Osteocyte (in vitro differentiated cells): ENCODE results near the gene HTT. TPM values are rescaled to one million over a fixed set of nuclear protein-coding genes. Genes with fewer than 3 reads are reported as not detected.

ENCODE experiments used
- DNase-seq: peaks from one replicate; pipeline ENCODE4 v3.0.0; 2021; ENCODE audit warnings: mixed read lengths; ENCODE audit not compliant: unreplicated experiment; ENCODE audit errors: extremely low spot score
- H3K27ac Mint-ChIP-seq: one replicate; pipeline ENCODE4 v1.8.0; 2021; ENCODE audit warnings: mild to moderate bottlenecking, mixed read lengths; ENCODE audit not compliant: unreplicated experiment
- H3K27me3 Mint-ChIP-seq: one replicate; pipeline ENCODE4 v1.8.0; 2021; ENCODE audit warnings: mixed read lengths; ENCODE audit not compliant: unreplicated experiment
- H3K36me3 Mint-ChIP-seq: one replicate; pipeline ENCODE4 v1.8.0; 2021; ENCODE audit warnings: mixed read lengths; ENCODE audit not compliant: unreplicated experiment
- H3K4me1 Mint-ChIP-seq: one replicate; pipeline ENCODE4 v1.8.0; 2021; ENCODE audit warnings: mixed read lengths; ENCODE audit not compliant: unreplicated experiment
- H3K4me3 Mint-ChIP-seq: one replicate; pipeline ENCODE4 v1.8.0; 2021; ENCODE audit warnings: mild to moderate bottlenecking, moderate library complexity, mixed read lengths; ENCODE audit not compliant: unreplicated experiment
- H3K9me3 Mint-ChIP-seq: one replicate; pipeline ENCODE4 v1.8.0; 2021; ENCODE audit warnings: mixed read lengths; ENCODE audit not compliant: unreplicated experiment
- total RNA-seq: library from RNA; stranded (reverse); gene quantifications from 2 replicates; pipeline ENCODE4 v1.2.1, GENCODE V29; 2021
- TF ChIP-seq, protein P1 (sequence below): fragments of 200-600 bp; sonication (generic); IDR thresholded peaks from 2 replicates; pipeline ENCODE4 v1.5.0; 2021; ENCODE audit warnings: antibody characterized with exemption, mild to moderate bottlenecking, moderate library complexity

HTT gene
- total RNA-seq, 1 donor from 2014 or later: 51.3 TPM

DNA sequence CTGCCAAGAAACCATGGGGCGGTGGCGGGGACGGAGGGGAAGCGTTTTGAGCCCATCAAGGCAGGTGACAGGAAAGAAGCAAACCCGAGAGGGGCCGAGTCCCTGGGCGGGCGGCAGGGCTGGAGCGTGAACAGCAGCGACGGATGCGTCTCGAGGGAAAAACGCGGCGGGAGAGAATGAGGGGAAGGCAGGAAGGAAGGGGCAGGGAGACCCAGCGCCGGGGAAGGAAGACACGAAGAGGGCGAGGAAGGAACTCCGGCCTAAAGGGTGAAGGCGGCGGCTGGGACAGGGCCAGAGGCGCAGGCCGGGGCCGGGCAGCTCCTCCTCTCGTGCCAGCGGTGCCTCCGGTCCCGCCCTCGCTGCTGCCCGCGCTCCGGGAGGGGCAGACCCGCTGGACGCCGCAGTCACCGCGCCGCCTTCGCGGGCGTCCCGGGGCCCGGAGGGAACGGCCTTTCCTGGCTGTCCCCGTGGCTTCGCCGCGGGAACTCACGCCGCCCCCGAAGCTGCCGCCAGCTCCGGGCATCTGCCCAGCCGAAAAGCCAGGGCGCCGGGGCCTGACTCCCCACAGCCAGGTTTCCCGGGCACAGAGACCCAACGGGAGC lies 217.6 kb downstream of the HTT start:
- Mint-ChIP-seq H3K27me3 (no peaks in the 10 kb centered on the region), H3K27ac (peak overlapping the region; percentile 93), H3K36me3 (peaks cover 5% of the 10 kb centered on the region), H3K4me3 (peak overlapping the region; percentile 87), H3K4me1 (peaks cover 26% of the 10 kb centered on the region), H3K9me3 (no peaks in the 10 kb centered on the region)
- TF ChIP-seq, protein P1, sequence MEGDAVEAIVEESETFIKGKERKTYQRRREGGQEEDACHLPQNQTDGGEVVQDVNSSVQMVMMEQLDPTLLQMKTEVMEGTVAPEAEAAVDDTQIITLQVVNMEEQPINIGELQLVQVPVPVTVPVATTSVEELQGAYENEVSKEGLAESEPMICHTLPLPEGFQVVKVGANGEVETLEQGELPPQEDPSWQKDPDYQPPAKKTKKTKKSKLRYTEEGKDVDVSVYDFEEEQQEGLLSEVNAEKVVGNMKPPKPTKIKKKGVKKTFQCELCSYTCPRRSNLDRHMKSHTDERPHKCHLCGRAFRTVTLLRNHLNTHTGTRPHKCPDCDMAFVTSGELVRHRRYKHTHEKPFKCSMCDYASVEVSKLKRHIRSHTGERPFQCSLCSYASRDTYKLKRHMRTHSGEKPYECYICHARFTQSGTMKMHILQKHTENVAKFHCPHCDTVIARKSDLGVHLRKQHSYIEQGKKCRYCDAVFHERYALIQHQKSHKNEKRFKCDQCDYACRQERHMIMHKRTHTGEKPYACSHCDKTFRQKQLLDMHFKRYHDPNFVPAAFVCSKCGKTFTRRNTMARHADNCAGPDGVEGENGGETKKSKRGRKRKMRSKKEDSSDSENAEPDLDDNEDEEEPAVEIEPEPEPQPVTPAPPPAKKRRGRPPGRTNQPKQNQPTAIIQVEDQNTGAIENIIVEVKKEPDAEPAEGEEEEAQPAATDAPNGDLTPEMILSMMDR: no peak
- peak; percentile 87 for DNase-seq

DNA sequence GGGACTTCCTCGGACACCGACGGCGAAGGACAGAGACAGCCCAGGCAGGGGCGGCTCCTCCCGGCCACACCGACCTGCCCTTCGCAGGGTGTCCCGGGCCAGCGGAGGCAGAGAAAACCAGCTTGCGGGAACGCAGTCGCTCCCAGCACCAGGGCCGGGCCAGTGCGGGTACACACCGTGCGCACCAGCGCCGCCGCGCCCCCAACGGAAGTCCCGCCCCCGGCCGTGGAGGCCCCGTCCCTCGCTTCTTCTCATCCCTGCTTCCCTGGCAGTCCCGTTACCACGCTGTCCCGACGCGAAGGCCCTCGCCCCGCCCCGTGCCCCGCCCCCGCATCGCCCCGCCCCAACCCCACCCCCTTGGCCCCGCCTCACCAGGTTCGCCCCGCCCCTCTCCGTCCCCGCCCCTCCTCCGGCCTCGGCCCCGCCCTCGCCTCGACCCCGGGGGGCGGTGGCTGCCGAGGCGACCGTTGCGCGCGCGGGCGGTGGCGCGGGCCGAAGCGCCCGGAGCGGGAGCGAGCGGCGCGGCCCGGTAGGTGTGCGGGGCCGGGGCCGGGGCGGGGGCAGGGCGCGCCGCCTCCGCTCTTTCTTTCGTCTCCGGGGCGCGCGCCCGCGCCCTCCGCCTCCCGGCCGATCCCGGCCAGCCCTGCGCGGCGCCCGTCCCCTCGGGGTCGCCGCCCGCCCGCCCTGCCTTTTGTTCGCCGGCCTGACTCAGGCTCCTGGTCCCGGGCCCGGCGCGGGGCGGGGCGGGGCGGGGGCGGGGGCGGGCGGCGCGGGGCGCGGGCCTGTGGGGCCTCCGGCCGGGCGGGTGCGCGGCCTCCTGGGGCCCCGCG lies 218.3 kb downstream of the HTT start, which contains the start of gene RGS12:
TSS of gene RGS12 (plus strand) at position 451 of the 830 bp plus-strand sequence. CDS start 23,150 bp downstream, outside the sequence.
- H3K36me3 Mint-ChIP-seq: peaks cover 13% of the 10 kb centered on the region
- peak within 1 kb of the TSS; percentile 87 for H3K4me3 Mint-ChIP-seq
- H3K27ac Mint-ChIP-seq: peak within 1 kb of the TSS; percentile 93
- DNase-seq: peak; percentile 98
- H3K4me1 Mint-ChIP-seq: peaks cover 26% of the 10 kb centered on the region
- TF ChIP-seq, protein P1: no peak
- no peaks in the 10 kb centered on the region for H3K27me3 Mint-ChIP-seq
- peaks cover 3% of the 10 kb centered on the region for H3K9me3 Mint-ChIP-seq

Other genes with a start within 250 kb of the HTT start
- gene ADD1, start 230.8 kb upstream of the HTT start, total RNA-seq: 273 and 274 TPM in 2 replicates
- gene NOP14, start 111.3 kb upstream of the HTT start, total RNA-seq: 29.3 and 29.6 TPM in 2 replicates
- gene GRK4, start 111.1 kb upstream of the HTT start, total RNA-seq: 10.5 and 11.7 TPM in 2 replicates
- gene HTT-AS, start 143 bp upstream of the HTT start, total RNA-seq: not detected in 2 replicates
- gene MSANTD1, start 174.5 kb downstream of the HTT start, total RNA-seq: 0.83 and 1.1 TPM in 2 replicates
- gene RGS12, start 218.3 kb downstream of the HTT start, total RNA-seq: 32.5 and 35.6 TPM in 2 replicates